ENCODE data around the gene POGLUT3. TPM values are rescaled to one million over a fixed set of nuclear protein-coding genes. Genes with fewer than 3 reads are reported as not detected.

POGLUT3 gene
- total RNA-seq, 4 donors from 2014 or later = 17.7 to 36.4 (median 22.1) TPM

DNA sequence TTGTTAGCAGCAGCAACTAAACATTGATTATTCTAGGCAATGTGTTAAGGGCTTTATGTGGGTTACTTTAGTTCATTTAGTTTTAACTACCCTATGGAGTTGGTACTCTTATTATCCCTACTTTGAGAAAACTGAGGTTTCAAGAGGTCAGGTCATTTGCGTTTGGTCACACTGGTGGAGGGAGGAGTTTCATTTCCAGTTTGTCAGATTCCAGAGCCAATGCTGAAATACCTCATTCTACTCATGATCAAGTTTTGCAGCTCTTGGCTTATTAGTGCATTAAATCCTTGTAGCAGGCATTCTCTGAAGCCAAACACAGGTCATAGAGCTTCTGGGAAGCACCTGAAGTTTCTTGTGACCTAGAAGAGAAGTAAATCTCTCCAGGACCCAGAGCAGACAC is 24.1 kb upstream of the POGLUT3 start:
- no peak for ATAC-seq (ENCODE audit: low FRiP score)

DNA sequence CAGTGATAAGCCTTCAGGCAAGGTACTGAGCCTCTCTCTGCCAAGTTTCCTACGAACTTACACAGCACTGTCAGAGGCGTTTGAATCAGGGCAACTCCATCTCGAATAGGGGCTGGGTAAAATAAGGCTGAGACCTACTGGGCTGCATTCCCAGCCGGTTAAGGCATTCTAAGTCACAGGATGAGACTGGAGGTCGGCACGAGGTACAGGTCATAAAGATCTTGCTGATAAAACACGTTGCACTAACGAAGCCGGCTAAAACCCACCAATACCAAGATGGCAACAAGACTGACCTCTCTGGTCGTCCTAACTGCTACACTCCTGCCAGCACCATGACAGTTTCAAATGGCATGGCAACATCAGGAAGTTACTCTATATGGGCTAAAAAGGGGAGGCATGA is 20.4 kb upstream of the POGLUT3 start:
- no peak for ATAC-seq (ENCODE audit: low FRiP score)
- DNase-seq (ENCODE audit: low spot score) = no peak
- TF ChIP-seq, protein P1, sequence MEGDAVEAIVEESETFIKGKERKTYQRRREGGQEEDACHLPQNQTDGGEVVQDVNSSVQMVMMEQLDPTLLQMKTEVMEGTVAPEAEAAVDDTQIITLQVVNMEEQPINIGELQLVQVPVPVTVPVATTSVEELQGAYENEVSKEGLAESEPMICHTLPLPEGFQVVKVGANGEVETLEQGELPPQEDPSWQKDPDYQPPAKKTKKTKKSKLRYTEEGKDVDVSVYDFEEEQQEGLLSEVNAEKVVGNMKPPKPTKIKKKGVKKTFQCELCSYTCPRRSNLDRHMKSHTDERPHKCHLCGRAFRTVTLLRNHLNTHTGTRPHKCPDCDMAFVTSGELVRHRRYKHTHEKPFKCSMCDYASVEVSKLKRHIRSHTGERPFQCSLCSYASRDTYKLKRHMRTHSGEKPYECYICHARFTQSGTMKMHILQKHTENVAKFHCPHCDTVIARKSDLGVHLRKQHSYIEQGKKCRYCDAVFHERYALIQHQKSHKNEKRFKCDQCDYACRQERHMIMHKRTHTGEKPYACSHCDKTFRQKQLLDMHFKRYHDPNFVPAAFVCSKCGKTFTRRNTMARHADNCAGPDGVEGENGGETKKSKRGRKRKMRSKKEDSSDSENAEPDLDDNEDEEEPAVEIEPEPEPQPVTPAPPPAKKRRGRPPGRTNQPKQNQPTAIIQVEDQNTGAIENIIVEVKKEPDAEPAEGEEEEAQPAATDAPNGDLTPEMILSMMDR (IDR thresholded peaks at IDR 0.05) = no peak

More for the DNA sequence above, 24.1 kb upstream of the POGLUT3 start:
- TF ChIP-seq, protein P1 (IDR thresholded peaks at IDR 0.05) = no peak
- no peak for DNase-seq (ENCODE audit: low spot score)

DNA sequence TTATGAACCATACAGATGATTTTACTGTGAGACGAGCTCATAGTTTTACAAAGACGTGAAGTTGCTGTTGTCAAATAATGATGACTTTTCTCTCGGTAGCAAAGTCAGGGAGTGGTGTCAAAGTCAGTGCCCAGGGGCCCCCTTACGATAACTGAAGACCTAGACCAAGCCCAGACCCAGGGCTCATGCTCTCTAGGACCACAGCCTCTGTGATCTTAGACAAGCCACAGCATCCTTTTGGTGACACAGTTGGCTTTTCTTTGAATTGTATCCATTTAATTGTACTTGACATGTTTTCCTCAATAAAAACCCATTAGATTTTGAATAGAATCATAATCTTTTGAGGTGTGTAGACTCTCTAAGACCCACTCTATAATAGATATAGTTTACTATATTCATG is 17.9 kb upstream of the POGLUT3 start:
- DNase-seq (ENCODE audit: low spot score) (no peak), ATAC-seq (ENCODE audit: low FRiP score) (no peak)
- TF ChIP-seq, protein P1 (IDR thresholded peaks at IDR 0.05) = no peak

DNA sequence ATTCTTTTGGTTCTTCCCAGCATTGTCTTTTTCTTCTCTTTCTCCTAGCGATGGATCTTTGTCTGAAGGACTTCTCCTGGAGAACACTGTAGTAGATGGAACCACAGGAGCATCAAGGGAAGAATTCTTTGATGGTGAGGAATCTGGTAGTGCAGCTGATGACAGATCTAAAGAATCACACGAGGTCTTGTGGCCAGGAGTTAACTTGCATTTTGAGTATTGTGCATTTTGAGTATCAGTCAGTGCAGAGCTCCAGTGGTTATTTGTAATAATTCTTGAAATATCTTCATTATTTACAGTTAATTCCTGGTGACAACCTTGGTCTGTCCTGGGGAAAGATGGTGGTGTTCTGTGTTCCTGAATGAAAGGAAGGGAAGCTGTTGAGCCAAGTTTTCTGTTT is 14.5 kb upstream of the POGLUT3 start:
- no peak for DNase-seq (ENCODE audit: low spot score)
- TF ChIP-seq, protein P1 (IDR thresholded peaks at IDR 0.05) = no peak
- no peak for ATAC-seq (ENCODE audit: low FRiP score)

DNA sequence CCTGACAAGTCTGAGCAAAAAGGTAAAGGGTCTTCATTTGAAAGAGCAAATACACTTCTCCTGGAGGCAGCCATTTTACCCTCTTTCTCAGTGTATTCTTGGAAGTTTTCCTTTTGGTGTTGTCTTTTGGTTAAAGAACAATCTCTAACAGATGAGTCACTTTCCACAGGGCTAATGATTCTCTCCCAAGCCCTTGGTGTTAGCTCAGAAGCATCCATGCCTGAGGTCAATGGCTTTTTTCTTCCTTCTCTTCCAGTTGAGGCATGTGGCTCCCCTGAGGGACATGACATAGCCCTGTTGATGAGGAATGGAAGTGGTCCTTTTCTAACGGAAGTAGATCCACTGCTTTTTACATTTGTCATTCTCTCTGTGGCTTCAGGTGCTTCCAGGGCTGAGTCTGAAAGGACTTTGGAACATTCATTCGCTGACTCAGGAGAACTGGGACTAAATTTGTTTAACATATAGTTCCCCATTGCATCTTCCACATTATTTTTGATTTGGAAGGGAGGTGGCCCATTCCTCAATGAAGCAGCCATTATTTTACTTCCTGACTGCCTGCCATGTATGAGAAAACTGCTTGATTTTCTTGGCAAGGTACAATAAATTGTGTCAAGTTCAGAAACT is 13.8 kb upstream of the POGLUT3 start:
- DNase-seq (ENCODE audit: low spot score) = no peak
- TF ChIP-seq, protein P1 (IDR thresholded peaks at IDR 0.05) = no peak
- ATAC-seq (ENCODE audit: low FRiP score) = no peak

DNA sequence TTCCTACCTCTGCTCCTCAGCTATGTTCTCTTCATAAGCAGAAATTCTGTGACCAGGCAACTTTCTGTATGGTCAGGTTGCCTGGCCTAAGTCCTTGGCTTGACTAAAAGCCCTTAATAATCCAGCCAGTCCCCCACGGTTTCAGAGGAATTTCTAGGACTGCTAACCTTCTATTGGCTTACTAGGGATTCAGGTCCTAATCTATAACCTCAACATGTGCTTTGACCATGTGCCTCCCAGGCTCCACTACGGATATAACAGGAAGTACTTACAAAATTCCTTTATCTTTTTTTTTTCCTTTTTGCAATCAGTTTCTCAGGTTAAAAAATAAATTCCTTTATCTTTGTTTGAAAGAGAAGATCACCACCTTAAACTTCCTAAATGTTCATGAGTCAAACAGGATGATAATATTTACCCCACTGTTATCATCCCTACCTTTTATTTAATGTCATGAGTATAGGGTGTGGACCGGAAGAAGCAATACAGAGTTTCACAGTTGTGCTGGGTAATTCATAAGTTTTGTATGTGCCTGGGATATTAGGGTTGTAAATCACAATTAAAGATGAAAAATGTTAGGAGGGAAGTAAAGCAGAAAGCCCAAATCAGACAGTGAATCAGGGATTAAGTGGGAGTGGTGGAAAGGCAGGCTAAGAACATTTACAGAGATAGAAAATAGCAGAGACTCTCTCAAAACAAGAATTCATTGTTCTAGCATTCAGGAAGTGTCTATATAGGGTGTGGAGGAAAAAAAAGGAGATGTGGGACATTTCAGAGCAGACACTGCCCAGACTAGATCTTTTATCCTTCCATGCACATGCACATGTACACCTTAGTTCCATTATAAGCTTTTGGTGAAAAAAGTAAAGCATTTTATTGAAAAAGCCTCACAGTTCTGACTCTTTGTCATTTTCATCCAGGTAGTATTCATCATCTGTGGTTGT is 10.7 kb upstream of the POGLUT3 start:
- no peak for ATAC-seq (ENCODE audit: low FRiP score)
- no peak for DNase-seq (ENCODE audit: low spot score)
- TF ChIP-seq, protein P1 (IDR thresholded peaks at IDR 0.05) = no peak

Data from omental fat pad (tissue), 4 donors.